ENCODE measurements around the gene PIGK.

The PIGK gene

GRCh38 chr1:77039111-77039510 lies 180.1 kb downstream of the PIGK start:
- no peak for DNase-seq (ENCODE audit: low spot score)
